ENCODE results near the gene HAPLN3. TPM values are rescaled to one million over a fixed set of nuclear protein-coding genes. Genes with fewer than 3 reads are reported as not detected.

Gene HAPLN3
- total and polyA plus RNA-seq, 2 donors (not counting 1 experiment from before 2014, with no cell fraction given) = 7.5 to 16.3 TPM

GRCh38 chr15:88908697-88909621 is 13.6 kb upstream of the HAPLN3 start:
- Histone ChIP-seq H3K4me1 (ENCODE audit: control insufficient read depth in 2 of 2, insufficient read depth in 2 of 2, low read length in 2 of 2) (peaks cover 7 to 22% of the 10 kb centered on the region in 2 donors), H3K9me3 (ENCODE audit: control extremely low read depth in 1 of 3, control insufficient read depth in 2 of 3, insufficient read depth in 1 of 3, low read length in 2 of 3) (no peaks in the 10 kb centered on the region), H3K79me2 (ENCODE audit: control insufficient read depth, insufficient read depth, low read length) (no peaks in the 10 kb centered on the region), H3K36me3 (replicated peaks in 1 of 2; ENCODE audit: control extremely low read depth in 1 of 2, control insufficient read depth in 1 of 2, extremely low read depth in 1 of 2, insufficient read depth in 2 of 2, low read length in 1 of 2) (no peaks in the 10 kb centered on the region), H3K27ac (ENCODE audit: low read length in 2 of 2) (no peak overlapping the region), H4K20me1 (ENCODE audit: control insufficient read depth, insufficient read depth, low read length, poor library complexity, severe bottlenecking) (no peaks in the 10 kb centered on the region), H2AFZ (ENCODE audit: insufficient read depth, low read depth, low read length, poor library complexity, severe bottlenecking) (no peak overlapping the region), H3K9ac (ENCODE audit: low read length) (no peak overlapping the region), H3K4me3 (ENCODE audit: control extremely low read depth in 1 of 5, extremely low read depth in 1 of 5, insufficient read depth in 1 of 5, low read depth in 2 of 5, low read length in 4 of 5) (no peak overlapping the region), H3K4me2 (replicated peaks; ENCODE audit: low read depth, low read length, poor library complexity, severe bottlenecking) (no peak overlapping the region), H3K27me3 (replicated peaks in 1 of 4; ENCODE audit: control extremely low read depth in 1 of 4, control insufficient read depth in 3 of 4, insufficient read depth in 4 of 4, low read length in 3 of 4) (no peaks in the 10 kb centered on the region)
- ATAC-seq (ENCODE audit: low read depth) (no peak), DNase-seq (no peak)
- intact Hi-C loops (cut with micrococcal nuclease) = no loop called here
- H3K27ac Mint-ChIP-seq = peak overlapping the region; percentile 56
- no peak for TF ChIP-seq CTCF (IDR thresholded peaks at IDR 0.05)
- POLR2A ChIA-PET = no interaction called here
- CTCF ChIA-PET = interaction anchor here (1.1 kb wide), 1 partner anchor 221 kb away, joined by 3 read pairs; no protein-coding TSS in a partner anchor
- H3K27me3 Mint-ChIP-seq = no peaks in the 10 kb centered on the region
- H3K4me3 Mint-ChIP-seq = no peak overlapping the region
- H3K9me3 Mint-ChIP-seq (ENCODE audit: insufficient read depth) = no peaks in the 10 kb centered on the region
- peaks cover 30% of the 10 kb centered on the region for H3K4me1 Mint-ChIP-seq
- WGBS (ENCODE audit: insufficient coverage) = 94% methylated on average over 12 of the region's 16 CpGs

GRCh38 chr15:88908123-88908522 is 12.8 kb upstream of the HAPLN3 start:
- no peak for ATAC-seq (ENCODE audit: low read depth)
- DNase-seq = no peak
- CTCF ChIA-PET = interaction anchor here (1.1 to 1.8 kb wide), 2 partner anchors 222 to 264 kb away, joined by 3 to 4 read pairs; no protein-coding TSS in a partner anchor
- Histone ChIP-seq H3K4me3 (ENCODE audit: control extremely low read depth in 1 of 5, extremely low read depth in 1 of 5, insufficient read depth in 1 of 5, low read depth in 2 of 5, low read length in 4 of 5) (no peak overlapping the region), H4K20me1 (ENCODE audit: control insufficient read depth, insufficient read depth, low read length, poor library complexity, severe bottlenecking) (no peaks in the 10 kb centered on the region), H2AFZ (ENCODE audit: insufficient read depth, low read depth, low read length, poor library complexity, severe bottlenecking) (no peak overlapping the region), H3K27me3 (replicated peaks in 1 of 4; ENCODE audit: control extremely low read depth in 1 of 4, control insufficient read depth in 3 of 4, insufficient read depth in 4 of 4, low read length in 3 of 4) (no peaks in the 10 kb centered on the region), H3K9me3 (ENCODE audit: control extremely low read depth in 1 of 3, control insufficient read depth in 2 of 3, insufficient read depth in 1 of 3, low read length in 2 of 3) (no peaks in the 10 kb centered on the region), H3K4me2 (replicated peaks; ENCODE audit: low read depth, low read length, poor library complexity, severe bottlenecking) (no peak overlapping the region), H3K27ac (ENCODE audit: low read length in 2 of 2) (no peak overlapping the region), H3K4me1 (ENCODE audit: control insufficient read depth in 2 of 2, insufficient read depth in 2 of 2, low read length in 2 of 2) (peaks cover 7 to 15% of the 10 kb centered on the region in 2 donors), H3K36me3 (replicated peaks in 1 of 2; ENCODE audit: control extremely low read depth in 1 of 2, control insufficient read depth in 1 of 2, extremely low read depth in 1 of 2, insufficient read depth in 2 of 2, low read length in 1 of 2) (no peaks in the 10 kb centered on the region), H3K79me2 (ENCODE audit: control insufficient read depth, insufficient read depth, low read length) (no peaks in the 10 kb centered on the region), H3K9ac (ENCODE audit: low read length) (no peak overlapping the region)
- Mint-ChIP-seq H3K4me3 (no peak overlapping the region), H3K9me3 (ENCODE audit: insufficient read depth) (no peaks in the 10 kb centered on the region), H3K27me3 (no peaks in the 10 kb centered on the region), H3K27ac (no peak overlapping the region), H3K4me1 (peaks cover 24% of the 10 kb centered on the region)
- WGBS (ENCODE audit: insufficient coverage) = 88% methylated on average over 12 of the region's 12 CpGs
- TF ChIP-seq EZH2 (IDR thresholded peaks at IDR 0.05; ENCODE audit: borderline replicate concordance, insufficient read depth, low read depth, low read length, poor library complexity, severe bottlenecking) = no peak
- intact Hi-C loops (cut with micrococcal nuclease) = no loop called here
- POLR2A ChIA-PET = no interaction called here

Data from B cell (primary cell).